Activated naive CD4-positive, alpha-beta T cell treated with Interleukin-2 at 50 U/mL for 16 hours (primary cell): ENCODE results near the gene OR51V1.
"Not testable (repeated sequence)": the region's sequence is repeated elsewhere in the genome, so short reads cannot be mapped to it uniquely, and the experiment has no call there.

ENCODE experiments used
- DNase-seq: peaks from one replicate; pipeline ENCODE4 v3.0.0-alpha.2; 2020

Gene OR51V1, protein sequence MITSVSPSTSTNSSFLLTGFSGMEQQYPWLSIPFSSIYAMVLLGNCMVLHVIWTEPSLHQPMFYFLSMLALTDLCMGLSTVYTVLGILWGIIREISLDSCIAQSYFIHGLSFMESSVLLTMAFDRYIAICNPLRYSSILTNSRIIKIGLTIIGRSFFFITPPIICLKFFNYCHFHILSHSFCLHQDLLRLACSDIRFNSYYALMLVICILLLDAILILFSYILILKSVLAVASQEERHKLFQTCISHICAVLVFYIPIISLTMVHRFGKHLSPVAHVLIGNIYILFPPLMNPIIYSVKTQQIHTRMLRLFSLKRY

DNA sequence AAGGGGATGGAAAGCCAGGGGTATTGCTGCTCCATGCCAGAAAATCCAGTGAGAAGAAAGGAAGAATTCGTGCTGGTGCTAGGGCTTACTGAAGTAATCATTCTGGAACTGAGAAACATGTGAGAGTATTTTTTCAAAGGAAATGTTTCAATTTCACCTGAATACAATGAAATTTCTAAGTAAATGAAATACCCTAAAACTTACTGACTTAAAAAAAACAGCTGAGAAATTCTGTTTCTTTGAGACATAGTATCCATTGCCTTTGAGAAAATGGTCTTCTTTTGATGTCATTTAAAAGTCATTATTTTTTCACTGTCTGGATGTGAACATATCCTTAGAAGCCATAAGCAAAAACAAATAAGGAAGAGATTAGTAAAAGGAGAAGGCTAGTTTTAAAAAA lies at the start of gene OR51V1:
Gene OR51V1, minus strand, starts transcription at position 101 of the 400 bp plus-strand sequence. Its CDS starts 0 bp downstream, at position 101.
- no peak for DNase-seq

DNA sequence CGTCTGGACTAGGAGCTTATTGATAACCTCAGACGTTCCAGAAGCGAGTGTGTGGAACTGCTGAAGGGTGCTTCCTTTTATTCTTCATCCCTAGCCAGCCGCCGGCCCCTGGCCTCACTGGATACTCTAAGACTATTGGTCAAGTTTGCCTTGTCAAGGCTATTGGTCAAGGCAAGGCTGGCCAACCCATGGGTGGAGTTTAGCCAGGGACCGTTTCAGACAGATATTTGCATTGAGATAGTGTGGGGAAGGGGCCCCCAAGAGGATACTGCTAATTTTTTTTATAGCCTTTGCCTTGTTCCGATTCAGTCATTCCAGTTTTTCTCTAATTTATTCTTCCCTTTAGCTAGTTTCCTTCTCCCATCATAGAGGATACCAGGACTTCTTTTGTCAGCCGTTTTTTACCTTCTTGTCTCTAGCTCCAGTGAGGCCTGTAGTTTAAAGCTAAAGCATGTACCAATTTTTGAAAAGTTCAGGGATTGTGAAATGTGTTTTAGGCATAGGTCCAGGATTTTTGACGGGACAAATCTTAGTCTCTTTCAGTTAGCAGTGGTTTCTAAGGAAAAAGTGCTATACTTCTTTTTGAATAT lies 49.4 kb upstream of the OR51V1 start, which contains the start of gene HBG1:
Gene HBG1, minus strand, starts transcription at position 51 of the 590 bp plus-strand sequence. CDS start 53 bp downstream, outside the sequence.
- DNase-seq = not testable (repeated sequence)

DNA sequence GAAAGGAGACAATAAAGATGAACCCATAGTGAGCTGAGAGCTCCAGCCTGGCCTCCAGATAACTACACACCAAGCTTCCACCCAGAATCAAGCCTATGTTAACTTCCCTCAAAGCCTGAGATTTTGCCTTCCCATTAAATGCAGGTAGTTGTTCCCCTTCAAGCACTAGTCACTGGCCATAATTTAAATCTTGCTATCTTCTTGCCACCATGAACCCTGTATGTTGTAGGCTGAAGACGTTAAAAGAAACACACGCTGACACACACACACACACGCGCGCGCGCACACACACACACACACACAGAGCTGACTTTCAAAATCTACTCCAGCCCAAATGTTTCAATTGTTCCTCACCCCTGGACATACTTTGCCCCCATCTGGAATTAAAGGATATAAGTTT lies 48.0 kb upstream of the OR51V1 start:
- not testable (repeated sequence) for DNase-seq

DNA sequence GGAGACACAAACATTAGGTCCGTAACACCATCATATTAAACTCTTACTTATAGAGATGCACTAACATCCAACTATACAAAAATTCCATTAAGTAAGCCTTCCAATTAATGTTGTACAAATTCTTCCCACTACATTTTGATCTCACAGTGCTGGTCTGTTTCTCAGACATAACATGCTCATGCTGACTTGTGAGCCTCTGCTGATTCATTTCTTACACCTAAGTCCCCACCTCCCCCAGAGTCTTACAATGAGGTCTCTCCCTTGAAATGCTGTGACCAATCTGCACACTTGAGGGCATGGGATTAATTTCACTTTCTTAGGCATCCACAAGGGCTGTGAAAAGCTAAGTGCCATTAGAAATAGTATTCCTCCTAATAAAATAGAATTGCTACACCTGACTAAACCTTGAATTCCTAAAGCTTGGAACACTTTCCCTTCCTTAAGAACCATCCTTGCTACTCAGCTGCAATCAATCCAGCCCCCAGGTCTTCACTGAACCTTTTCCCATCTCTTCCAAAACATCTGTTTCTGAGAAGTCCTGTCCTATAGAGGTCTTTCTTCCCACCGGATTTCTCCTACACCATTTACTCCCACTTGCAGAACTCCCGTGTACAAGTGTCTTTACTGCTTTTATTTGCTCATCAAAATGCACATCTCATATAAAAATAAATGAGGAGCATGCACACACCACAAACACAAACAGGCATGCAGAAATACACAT lies 47.1 kb upstream of the OR51V1 start:
- no peak for DNase-seq

DNA sequence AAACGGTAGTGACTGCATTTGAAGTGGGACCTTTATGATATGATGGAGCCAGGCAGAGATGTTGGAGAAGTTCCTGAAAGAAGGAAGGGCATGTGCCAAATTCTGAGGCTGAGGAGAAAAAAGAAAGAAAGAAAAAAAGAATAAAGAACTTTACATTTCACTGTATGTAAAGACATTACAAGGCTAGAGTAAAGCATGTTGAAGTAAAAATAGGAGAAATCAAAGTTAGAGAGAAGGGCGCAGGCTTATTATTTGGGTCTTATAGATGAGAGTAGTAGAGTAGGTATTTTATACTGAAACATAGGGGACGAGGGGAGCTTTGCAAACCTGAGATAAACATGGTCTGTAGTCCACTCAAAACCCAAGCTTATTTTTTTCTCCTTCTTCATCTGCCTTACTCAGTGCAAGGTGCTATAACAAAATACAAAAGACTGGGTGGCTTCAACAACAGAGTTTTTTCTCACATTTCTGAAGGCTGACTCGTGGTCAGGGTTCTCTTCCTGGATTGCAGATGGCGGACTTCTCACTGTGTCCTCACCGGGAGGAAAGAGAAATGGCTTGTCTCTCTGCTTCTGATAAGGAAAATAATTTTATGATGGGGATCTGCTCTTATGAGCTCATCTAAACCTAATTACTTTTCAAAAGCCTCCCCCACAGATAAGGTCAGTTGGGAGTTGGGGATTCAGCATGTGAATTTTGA lies 46.4 kb upstream of the OR51V1 start:
- DNase-seq = no peak

DNA sequence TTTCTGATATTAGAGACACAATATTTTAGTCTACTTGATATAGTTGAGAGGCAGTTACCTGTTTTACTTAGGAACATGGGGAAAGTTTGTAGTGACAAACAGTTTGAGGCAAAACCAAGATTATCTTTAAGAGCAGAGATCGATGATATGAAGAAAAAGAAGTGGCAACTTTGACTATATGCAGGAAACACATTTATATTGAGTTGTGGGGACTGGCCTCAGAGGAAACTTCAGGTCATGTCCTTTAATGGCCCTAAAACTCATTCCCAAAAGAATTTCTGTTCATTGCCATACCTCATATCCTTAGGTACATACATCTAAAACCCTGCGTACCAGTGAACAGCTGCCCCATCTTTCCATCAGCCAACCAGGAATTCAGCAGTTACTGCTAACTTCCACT lies 44.7 kb upstream of the OR51V1 start:
- DNase-seq = no peak

DNA sequence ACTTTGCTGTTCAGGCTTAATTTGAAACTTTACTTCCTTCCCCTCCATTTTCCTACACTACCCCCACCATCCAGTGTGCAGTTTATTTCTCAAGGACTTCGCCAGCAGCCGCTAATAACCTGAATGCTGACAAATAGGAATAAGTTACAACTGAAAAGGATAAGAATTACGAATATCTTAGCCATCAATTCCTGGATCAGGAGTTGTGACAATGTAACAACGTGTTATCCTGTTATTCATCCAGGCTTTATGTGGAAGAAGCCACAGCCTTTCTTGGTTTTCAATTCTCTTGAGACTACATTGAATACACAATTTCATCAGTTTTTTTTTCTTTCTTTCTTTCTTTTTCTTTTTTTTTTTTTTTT lies 43.3 kb upstream of the OR51V1 start:
- DNase-seq = no peak

DNA sequence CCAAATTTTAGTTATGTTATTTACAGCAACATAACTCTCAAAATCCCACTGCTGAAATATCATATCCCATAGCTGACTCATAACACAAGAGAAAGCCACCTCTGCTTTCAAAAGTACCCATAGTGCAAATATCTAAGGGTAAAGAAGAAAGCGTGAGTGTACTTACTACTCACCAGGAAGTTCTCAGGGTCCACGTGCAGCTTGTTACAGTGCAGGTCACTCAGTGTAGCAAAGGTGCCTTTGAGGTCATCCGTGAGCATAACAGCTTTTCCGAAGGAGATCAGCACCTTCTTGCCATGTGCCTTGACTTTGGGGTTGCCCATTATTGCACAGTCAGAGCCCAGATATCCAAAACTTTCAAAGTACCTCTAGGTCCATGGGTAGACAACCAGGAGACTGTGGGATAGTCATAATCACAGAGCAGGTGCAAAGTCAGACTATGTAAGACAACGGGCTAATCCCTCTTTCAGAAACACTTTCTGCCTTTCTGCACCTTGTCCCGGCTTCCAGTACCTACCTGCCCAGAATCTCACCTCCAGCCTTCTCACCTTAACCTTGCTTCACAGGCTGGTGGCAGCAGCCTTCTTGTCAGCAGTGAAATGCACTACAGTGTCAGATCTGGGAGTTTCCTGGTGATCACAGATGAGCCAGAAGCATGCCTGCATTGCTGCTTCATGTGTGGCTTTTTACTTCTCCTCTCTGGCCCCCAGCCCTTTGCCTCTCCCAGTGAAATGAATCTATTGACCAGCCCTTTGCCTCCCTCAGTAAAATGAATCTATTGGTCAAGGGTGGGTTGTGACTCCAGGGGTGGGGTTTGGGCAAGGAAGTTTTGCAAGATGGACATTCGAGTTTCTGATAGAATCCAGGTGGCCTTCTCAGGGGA lies 42.7 kb upstream of the OR51V1 start:
- no peak for DNase-seq

DNA sequence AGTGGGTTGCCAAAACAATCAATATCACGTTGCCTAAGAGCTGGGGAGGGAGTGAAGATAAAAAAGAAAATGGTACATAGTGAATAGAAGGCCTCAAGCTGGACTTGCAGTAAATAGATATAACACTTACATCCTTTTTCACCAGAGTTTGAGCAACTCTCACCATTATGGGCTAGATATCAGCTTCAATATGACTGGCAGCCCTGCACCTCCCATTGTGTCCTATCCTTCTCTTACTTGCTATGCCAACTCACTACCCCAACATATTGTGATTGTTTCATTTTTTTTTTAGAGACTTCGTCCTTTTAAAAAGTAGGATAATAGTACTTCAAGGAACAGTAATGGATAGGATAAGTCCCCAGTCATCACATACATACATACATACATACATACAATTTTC lies 41.7 kb upstream of the OR51V1 start:
- no peak for DNase-seq

DNA sequence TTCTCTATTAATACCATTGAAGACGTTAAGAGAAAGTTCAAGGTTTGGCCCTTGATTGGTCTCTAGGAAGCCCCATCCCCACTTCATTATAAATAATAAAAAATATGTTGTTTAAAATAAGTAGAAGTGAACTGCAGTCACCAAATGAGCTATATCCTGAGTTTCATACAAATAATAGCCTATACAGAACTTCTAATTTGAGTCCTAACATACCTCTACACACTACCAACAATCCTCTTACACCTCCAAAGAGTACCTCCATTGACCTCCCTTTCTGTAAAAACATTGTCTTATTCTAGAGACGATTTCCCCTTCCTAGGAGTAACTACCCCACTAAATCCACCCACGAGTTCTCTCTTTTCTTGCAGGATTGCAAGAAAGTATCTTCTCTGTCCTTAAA lies 41.0 kb upstream of the OR51V1 start:
- no peak for DNase-seq

DNA sequence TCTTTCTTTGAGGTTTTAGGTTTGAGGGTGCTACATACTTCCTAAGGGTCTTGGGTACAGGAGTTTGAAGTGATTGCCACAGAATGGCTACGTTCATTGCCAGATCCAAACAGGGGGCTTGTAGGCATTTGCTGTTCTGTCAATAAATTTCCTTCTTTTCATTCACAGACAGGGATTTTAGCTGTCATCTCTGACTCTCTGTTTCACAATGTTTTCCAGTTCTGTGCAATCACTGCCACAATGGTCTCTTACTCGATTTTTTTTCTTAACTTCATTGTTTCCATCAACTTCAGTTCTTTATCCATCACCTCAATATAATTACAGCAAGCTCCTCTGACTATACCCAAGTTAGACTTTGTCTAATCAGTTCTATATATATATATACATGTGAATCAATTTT lies 40.0 kb upstream of the OR51V1 start:
- no peak for DNase-seq

DNA sequence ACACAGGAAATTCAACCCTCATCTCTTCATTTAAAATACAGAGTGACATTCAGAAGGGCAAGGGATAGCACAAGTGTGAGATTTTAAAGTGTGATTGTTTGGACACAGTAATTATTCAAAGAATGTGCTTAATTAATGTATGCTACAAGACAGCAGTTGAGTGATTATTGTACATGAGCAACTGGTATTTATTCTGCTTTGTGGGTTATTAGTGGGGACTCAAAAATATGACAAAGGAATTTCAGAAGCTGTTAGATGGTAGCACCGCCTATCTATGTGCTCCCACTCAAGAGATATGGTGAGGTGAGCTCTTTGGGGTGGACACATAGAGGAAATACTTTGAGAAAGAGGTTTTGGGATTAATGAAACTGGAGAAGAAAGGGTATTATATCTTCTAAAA lies 39.6 kb upstream of the OR51V1 start:
- DNase-seq = no peak

DNA sequence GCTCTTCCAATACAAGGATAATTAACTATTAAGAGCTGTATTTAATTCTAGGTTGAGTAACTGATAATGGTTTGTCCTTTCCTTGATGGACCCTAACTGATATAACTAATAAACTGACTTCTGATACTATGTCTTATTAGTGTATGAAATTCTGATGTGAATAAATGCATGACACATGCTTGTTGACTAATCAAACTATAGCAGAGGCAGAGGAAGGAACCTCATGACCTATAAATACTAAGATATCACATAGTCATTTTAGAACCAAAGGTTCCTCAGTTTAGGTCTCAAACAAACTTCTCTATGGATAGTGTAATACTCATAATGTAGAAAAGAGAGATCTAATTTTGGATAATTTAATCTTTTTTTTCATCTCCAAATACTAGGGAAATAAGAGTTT lies 38.6 kb upstream of the OR51V1 start:
- no peak for DNase-seq

DNA sequence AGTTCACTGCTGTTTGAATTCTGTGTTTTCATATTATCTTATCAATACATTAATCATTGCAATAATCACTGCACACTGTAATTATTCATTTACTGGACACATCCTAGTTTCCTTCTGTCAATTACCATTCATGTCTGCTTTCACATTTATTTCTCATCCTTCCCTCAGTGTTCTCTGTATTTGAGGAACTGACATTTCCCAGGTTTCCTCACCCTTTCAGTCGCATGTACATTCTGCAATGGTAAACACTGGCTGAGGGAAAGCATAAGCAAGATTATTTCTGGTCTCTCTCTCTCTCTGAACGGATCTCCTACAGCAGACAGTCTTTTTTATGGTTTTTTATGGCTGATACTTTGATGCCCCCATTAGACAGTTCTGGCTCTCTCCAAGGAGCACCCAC lies 38.0 kb upstream of the OR51V1 start:
- no peak for DNase-seq

DNA sequence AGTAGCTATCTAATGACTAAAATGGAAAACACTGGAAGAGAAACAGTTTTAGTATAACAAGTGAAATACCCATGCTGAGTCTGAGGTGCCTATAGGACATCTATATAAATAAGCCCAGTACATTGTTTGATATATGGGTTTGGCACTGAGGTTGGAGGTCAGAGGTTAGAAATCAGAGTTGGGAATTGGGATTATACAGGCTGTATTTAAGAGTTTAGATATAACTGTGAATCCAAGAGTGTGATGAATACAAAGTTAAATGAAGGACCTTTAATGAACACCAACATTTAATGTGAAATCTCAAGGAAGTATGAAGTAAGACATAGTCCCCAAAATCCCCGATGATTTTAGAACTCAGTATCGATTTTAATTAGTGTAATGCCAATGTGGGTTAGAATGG lies 36.9 kb upstream of the OR51V1 start:
- DNase-seq = no peak

DNA sequence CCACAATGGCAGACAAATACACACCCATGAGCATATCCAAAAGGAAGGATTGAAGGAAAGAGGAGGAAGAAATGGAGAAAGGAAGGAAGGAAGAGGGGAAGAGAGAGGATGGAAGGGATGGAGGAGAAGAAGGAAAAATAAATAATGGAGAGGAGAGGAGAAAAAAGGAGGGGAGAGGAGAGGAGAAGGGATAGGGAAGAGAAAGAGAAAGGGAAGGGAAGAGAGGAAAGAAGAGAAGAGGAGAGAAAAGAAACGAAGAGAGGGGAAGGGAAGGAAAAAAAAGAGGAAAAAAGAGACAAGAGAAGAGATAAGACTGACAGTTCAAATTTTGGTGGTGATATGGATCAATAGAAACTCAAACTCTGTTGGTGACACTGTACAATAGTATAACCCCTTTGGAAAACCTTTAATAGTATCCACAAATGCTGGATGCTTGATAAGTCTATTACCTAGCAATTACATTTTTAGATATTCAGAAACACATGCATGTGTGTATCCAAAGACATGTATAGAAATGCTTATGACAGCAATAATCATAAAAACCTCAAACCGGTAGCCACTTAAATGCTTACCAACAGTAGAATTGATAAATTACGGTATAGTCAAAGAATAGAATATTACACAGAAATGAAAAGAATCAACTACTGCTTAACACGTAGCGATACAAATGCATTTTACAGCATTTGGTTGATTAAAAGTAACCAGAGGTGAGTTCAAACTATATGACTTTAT lies 35.0 kb upstream of the OR51V1 start:
- no peak for DNase-seq

DNA sequence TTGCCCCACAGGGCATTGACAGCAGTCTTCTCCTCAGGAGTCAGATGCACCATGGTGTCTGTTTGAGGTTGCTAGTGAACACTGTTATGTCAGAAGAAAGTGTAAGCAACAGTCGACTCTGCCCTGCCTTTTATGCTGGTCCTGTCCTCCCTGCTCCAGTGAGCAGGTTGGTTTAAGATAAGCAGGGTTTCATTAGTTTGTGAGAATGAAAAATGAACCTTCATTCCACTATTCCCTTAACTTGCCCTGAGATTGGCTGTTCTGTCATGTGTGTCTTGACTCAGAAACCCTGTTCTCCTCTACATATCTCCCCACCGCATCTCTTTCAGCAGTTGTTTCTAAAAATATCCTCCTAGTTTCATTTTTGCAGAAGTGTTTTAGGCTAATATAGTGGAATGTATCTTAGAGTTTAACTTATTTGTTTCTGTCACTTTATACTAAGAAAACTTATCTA lies 33.9 kb upstream of the OR51V1 start, which contains the start of gene HBD:
Gene HBD, minus strand, starts transcription at position 103 of the 454 bp plus-strand sequence. Its CDS starts 50 bp downstream, at position 53.
- no peak for DNase-seq

DNA sequence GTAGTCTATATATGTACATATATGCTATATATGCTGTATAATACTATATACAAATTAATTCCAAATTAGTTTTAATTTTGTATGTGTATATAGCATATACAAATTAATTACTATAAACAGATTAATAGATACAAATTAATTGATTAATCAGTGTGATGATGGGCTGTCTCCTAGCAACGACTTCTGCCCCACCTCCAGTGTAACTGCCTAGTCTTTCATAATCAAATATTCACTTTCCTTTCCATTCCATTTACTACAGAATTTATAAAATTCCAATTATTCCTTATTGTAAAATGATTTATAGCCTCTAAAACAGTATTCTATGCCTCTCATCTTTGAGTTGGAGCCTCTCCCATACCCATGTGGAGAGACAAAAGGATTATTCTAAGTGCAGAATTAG lies 32.8 kb upstream of the OR51V1 start:
- no peak for DNase-seq

DNA sequence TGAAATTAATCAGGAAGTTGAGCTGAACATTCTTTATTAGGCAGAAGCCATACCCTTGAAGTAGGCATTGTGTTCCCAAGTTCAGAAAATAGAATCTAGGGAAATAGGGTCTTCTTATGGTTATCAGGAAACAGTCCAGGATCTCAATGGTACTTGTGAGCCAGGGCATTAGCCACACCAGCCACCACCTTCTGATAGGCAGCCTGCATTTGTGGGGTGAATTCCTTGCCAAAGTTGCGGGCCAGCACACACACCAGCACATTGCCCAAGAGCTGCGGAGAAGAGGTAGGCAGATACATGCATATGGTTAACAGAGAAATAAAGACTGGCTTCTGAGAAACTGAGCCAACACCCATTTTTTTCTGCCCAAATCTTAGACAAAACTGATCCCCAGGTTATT lies 32.3 kb upstream of the OR51V1 start:
- no peak for DNase-seq

DNA sequence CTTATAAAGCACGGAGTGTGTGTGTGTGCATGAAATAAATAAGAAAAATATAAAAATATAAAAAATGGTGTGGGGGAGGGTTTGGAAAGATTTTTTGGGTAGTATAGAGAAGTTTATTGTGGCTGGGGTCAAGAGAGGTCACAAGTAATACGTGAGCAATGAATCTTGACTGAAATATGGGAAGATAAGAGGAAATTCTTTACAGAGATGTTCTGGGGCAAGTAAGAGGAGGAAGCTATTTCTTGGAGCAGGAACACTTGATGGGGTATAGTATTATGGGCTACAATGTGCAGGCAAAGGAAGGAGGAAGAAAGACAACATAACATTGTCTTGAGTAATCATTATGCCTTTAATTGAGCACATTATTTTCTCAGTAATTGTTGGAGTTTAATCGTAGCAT lies 31.7 kb upstream of the OR51V1 start:
- DNase-seq = no peak

DNA sequence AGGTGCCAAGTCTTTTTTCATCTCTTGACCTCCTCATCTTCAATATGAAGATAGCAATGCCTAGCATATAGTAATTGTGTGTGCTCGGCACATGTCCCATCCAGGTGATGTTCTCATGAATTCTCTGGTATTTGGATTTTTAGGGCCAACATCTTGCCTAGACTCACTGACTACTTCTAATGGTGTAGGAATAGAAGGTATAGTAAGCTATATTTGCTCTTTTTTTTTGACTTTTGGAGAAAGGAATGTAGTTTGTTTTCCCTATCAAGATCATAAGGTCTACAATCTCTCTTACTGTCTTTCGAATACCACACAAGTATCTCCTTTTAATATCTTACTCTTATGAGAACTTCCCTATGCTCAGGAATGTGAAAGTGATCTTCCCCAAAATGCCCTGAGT lies 30.6 kb upstream of the OR51V1 start:
- DNase-seq = no peak

DNA sequence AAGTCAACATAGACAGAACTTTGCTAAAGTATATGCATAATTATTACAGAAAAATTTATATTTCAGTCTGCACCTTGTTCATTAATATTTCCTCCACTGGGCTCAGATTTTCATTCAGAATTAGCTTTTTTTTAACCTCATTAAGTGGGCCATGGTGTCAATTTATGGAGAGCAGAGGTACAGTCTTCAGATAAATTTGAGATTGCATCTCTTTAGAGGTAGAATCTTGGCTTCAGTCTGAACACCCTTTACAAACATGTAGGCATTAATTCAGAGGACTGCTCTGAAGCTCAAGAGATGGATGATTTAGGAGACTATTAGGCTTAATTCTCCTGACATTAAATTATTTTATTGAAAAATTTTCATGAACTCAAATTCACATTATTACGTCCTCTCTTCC lies 29.8 kb upstream of the OR51V1 start:
- DNase-seq = no peak
